ENCODE measurements around the gene TAF10. TPM values are rescaled to one million over a fixed set of nuclear protein-coding genes. Genes with fewer than 3 reads are reported as not detected.

TAF10 gene
- polyA plus RNA-seq, 1 of the 3 experiments (the other 2 are of a cell fraction), result 213 TPM

- Histone ChIP-seq H3K36me3 (replicated peaks in 1 of 2; ENCODE audit: control insufficient read depth in 1 of 2, insufficient read depth in 2 of 2, low read length in 1 of 2) (peaks cover 0 to 14% of the 10 kb centered on the region in 2 experiments), H3F3A (replicated peaks; ENCODE audit: insufficient read depth) (peaks cover 9% of the 10 kb centered on the region), H3K4me2 (no peak overlapping the region), H3K9ac (no peak overlapping the region), H3K27me3 (ENCODE audit: insufficient read depth) (no peaks in the 10 kb centered on the region), H3K4me1 (ENCODE audit: control insufficient read depth in 1 of 2, insufficient read depth in 2 of 2, low read depth in 1 of 2, low read length in 1 of 2) (peaks cover 8 to 11% of the 10 kb centered on the region in 2 experiments; a peak in 2 of 4 replicates), H3K79me2 (ENCODE audit: insufficient read depth) (peaks cover 7% of the 10 kb centered on the region; the same call in 1 of the 2 replicates), H3K9me3 (peaks cover 27% of the 10 kb centered on the region; the same call in 1 of the 2 replicates), H3K9me2 (peaks cover 2% of the 10 kb centered on the region; the same call in 1 of the 2 replicates), H2AFZ (ENCODE audit: low read depth) (no peak overlapping the region), H4K20me1 (ENCODE audit: insufficient read depth) (no peaks in the 10 kb centered on the region), H3K27ac (ENCODE audit: low read depth in 2 of 2, low read length in 1 of 2) (no peak overlapping the region), H3K4me3 (ENCODE audit: low read depth in 2 of 2, low read length in 1 of 2) (no peak overlapping the region)
- ChIA-PET CTCF (no interaction called here), POLR2A (no interaction called here)
- DNase-seq, result no peak
- WGBS (ENCODE audit: low lambda C conversion rate), result 93% methylated on average over 1 of the region's 1 CpG
- no peak for TF ChIP-seq IRF3 (IDR thresholded peaks at IDR 0.05; ENCODE audit: low read depth, low read length)
- no peak for TF ChIP-seq USF1 (IDR thresholded peaks at IDR 0.05; ENCODE audit: borderline replicate concordance, low read depth)
- TF ChIP-seq POLR2AphosphoS5 (IDR thresholded peaks at IDR 0.05; ENCODE audit: low read depth, low read length), result no peak
- TF ChIP-seq FOXM1 (IDR thresholded peaks at IDR 0.05; ENCODE audit: low read depth), result no peak
- no peak for TF ChIP-seq SIN3A (IDR thresholded peaks at IDR 0.05; ENCODE audit: borderline replicate concordance, low read depth, low read length)
- no peak for TF ChIP-seq RXRA (IDR thresholded peaks at IDR 0.05; ENCODE audit: borderline replicate concordance, low read depth)
- TF ChIP-seq USF2 (IDR thresholded peaks at IDR 0.05; ENCODE audit: borderline replicate concordance, low read depth, low read length), result no peak
- TF ChIP-seq REST (IDR thresholded peaks at IDR 0.05; ENCODE audit: low read depth, low read length), result no peak
- TF ChIP-seq MAX (IDR thresholded peaks at IDR 0.05; ENCODE audit: low read depth), result no peak
- no peak for TF ChIP-seq CHD2 (IDR thresholded peaks at IDR 0.05; ENCODE audit: low read length, partially characterized antibody)
- TF ChIP-seq GABPA (IDR thresholded peaks at IDR 0.05; ENCODE audit: low read depth), result no peak
- TF ChIP-seq YY1 (IDR thresholded peaks at IDR 0.05; ENCODE audit: low read depth), result no peak
Measured at GRCh38 chr11:6583584-6583983, 28.4 kb downstream of the TAF10 start.

All from SK-N-SH (cell line).